ENCODE measurements around the gene RPL36. TPM values are rescaled to one million over a fixed set of nuclear protein-coding genes. Genes with fewer than 3 reads are reported as not detected.

RPL36 gene
- total RNA-seq, 1 experiment from 2014 or later = 951 TPM

DNA sequence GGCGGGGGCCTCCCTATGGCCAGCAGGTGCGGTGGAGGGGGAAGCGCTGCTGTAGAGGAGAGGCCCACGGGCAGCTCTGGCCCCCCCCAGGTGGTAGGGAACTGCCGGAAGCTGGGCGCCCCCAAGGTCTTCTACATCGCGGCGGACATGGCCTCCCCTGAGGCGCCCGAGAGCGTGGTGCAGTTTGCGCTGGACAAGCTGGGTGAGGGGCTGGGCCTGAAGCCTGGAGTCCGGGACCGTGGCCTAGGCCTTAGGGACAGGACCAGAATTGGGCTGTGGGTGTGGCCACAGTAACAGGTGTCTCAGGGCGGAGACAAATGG lies 3.8 kb upstream of the RPL36 start:
- Mint-ChIP-seq H3K27me3 (ENCODE audit: insufficient read depth, unreplicated experiment) (no peaks in the 10 kb centered on the region), H3K4me3 (ENCODE audit: unreplicated experiment) (peak overlapping the region; percentile 75), H3K4me1 (ENCODE audit: low read depth, unreplicated experiment) (peaks cover 6% of the 10 kb centered on the region), H3K27ac (ENCODE audit: unreplicated experiment) (peak overlapping the region; percentile 45), H3K9me3 (ENCODE audit: unreplicated experiment) (no peaks in the 10 kb centered on the region), H3K36me3 (ENCODE audit: insufficient read depth, unreplicated experiment) (peaks cover 23% of the 10 kb centered on the region)
- intact Hi-C loops (cut with micrococcal nuclease; ENCODE audit: unreplicated experiment) = no loop called here
- TF ChIP-seq, protein P1, sequence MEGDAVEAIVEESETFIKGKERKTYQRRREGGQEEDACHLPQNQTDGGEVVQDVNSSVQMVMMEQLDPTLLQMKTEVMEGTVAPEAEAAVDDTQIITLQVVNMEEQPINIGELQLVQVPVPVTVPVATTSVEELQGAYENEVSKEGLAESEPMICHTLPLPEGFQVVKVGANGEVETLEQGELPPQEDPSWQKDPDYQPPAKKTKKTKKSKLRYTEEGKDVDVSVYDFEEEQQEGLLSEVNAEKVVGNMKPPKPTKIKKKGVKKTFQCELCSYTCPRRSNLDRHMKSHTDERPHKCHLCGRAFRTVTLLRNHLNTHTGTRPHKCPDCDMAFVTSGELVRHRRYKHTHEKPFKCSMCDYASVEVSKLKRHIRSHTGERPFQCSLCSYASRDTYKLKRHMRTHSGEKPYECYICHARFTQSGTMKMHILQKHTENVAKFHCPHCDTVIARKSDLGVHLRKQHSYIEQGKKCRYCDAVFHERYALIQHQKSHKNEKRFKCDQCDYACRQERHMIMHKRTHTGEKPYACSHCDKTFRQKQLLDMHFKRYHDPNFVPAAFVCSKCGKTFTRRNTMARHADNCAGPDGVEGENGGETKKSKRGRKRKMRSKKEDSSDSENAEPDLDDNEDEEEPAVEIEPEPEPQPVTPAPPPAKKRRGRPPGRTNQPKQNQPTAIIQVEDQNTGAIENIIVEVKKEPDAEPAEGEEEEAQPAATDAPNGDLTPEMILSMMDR (IDR thresholded peaks at IDR 0.05; ENCODE audit: insufficient read depth in 1 of 2, low read depth in 1 of 2, low read length in 1 of 2, severe bottlenecking in 1 of 2, unreplicated experiment in 1 of 2) = no peak
- Histone ChIP-seq H3K27me3 (replicated peaks; ENCODE audit: control insufficient read depth, insufficient read depth, low read length) (no peaks in the 10 kb centered on the region), H3K4me1 (no peaks in the 10 kb centered on the region), H3K36me3 (ENCODE audit: control insufficient read depth, insufficient read depth, low read length) (peaks cover 4% of the 10 kb centered on the region; the same call in 1 of the 2 replicates), H3K9me3 (no peaks in the 10 kb centered on the region), H3K4me3 (ENCODE audit: low read depth, low read length) (peak overlapping the region; percentile 76)
- BruUV-seq (replicated peaks) = no TSS peak
- CTCF ChIA-PET = interaction anchor here (1.3 to 1.5 kb wide), 2 partner anchors 34 to 118 kb away, joined by 5 to 8 read pairs; partner anchors contain the start of genes CATSPERD and LONP1
- DNase-seq = no peak
- POLR2A ChIA-PET = interaction anchor here (0.5 to 1.2 kb wide), 6 partner anchors 32 to 1228 kb away, joined by 3 to 6 read pairs (median 4); partner anchors contain the start of genes CATSPERD, LONP1, SAFB and SAFB2

GRCh38 chr19:5686647-5687359 lies 3.3 kb upstream of the RPL36 start:
- no TSS peak for BruUV-seq (replicated peaks)
- intact Hi-C loops (cut with micrococcal nuclease; ENCODE audit: unreplicated experiment) = no loop called here
- peaks cover 23% of the 10 kb centered on the region for H3K36me3 Mint-ChIP-seq (ENCODE audit: insufficient read depth, unreplicated experiment)

More at GRCh38 chr19:5686647-5687359, 3.3 kb upstream of the RPL36 start:
- Histone ChIP-seq H3K27me3 (replicated peaks; ENCODE audit: control insufficient read depth, insufficient read depth, low read length) (no peaks in the 10 kb centered on the region), H3K9me3 (no peaks in the 10 kb centered on the region), H3K4me1 (no peaks in the 10 kb centered on the region), H3K36me3 (ENCODE audit: control insufficient read depth, insufficient read depth, low read length) (peaks cover 6% of the 10 kb centered on the region), H3K4me3 (ENCODE audit: low read depth, low read length) (peak overlapping the region; percentile 76)
- POLR2A ChIA-PET = interaction anchor here (0.5 to 1.2 kb wide), 8 partner anchors 32 to 1228 kb away, joined by 3 to 6 read pairs (median 4); partner anchors contain the start of genes CATSPERD, LONP1, SAFB and SAFB2
- Mint-ChIP-seq H3K4me1 (ENCODE audit: low read depth, unreplicated experiment) (peaks cover 1% of the 10 kb centered on the region), H3K9me3 (ENCODE audit: unreplicated experiment) (no peaks in the 10 kb centered on the region), H3K27me3 (ENCODE audit: insufficient read depth, unreplicated experiment) (no peaks in the 10 kb centered on the region), H3K27ac (ENCODE audit: unreplicated experiment) (peak overlapping the region; percentile 45), H3K4me3 (ENCODE audit: unreplicated experiment) (peak overlapping the region; percentile 75)
- CTCF ChIA-PET = interaction anchor here (0.6 to 1.5 kb wide), 9 partner anchors 20 to 707 kb away, joined by 3 to 9 read pairs (median 5); partner anchors contain the start of genes CATSPERD, LONP1, SAFB2 and TINCR
- TF ChIP-seq, protein P1 (IDR thresholded peaks at IDR 0.05; ENCODE audit: insufficient read depth in 1 of 2, low read depth in 1 of 2, low read length in 1 of 2, severe bottlenecking in 1 of 2, unreplicated experiment in 1 of 2) = peak; percentile 77 to 83
- peak; percentile 97 to 99 for DNase-seq

Measured in Caco-2 (cell line).